Uterus (tissue), 2 donors: ENCODE results near the gene STUB1.

Source experiments
- CTCF ChIP-seq, 4 experiments: fragments of 200-600 bp in 2 of 4; fragments of 450-650 bp in 2 of 4; sonication (generic) in 2 of 4; IDR thresholded peaks; one replicate each; pipeline ENCODE4 v1.5.1; 2016 to 2019; ENCODE audit warnings: antibody characterized with exemption in 4 of 4, mild to moderate bottlenecking in 2 of 4, moderate library complexity in 1 of 4
- POLR2A ChIP-seq, 2 donors: fragments of 450-650 bp; IDR thresholded peaks; one replicate each; pipeline ENCODE4 v1.6.1; 2016; ENCODE audit warnings: antibody characterized with exemption in 2 of 2, mild to moderate bottlenecking in 1 of 2, moderate library complexity in 1 of 2

GRCh38 chr16:730666-731509 is 50.7 kb downstream of the STUB1 start:
- TF ChIP-seq CTCF (IDR thresholded peaks at IDR 0.05) = no peak
- TF ChIP-seq POLR2A (IDR thresholded peaks at IDR 0.05) = no peak
